PC-3 (cell line): ENCODE measurements around the gene POLE3.

Experiments used
- CTCF ChIP-seq: fragments of 300-600 bp; sonication (generic); conservative IDR thresholded peaks from 2 replicates; pipeline ENCODE4 v1.5.1; 2017; ENCODE audit warnings: antibody characterized with exemption, low read depth, mild to moderate bottlenecking, low read length
- EZH2 ChIP-seq: fragments of 300-600 bp; sonication (generic); IDR thresholded peaks from one replicate; pipeline ENCODE4 v1.6.1; 2017; ENCODE audit warnings: antibody characterized with exemption, mild to moderate bottlenecking, low read length; ENCODE audit not compliant: unreplicated experiment

GRCh38 chr9:113409883-113410206 lies 630 bp downstream of the POLE3 start:
- TF ChIP-seq CTCF (no peak), EZH2 (no peak)
